ENCODE measurements around the gene PCDHGB5. TPM values are rescaled to one million over a fixed set of nuclear protein-coding genes. Genes with fewer than 3 reads are reported as not detected.
"Not testable (repeated sequence)": the region's sequence is repeated elsewhere in the genome, so short reads cannot be mapped to it uniquely, and the experiment has no call there.

The PCDHGB5 gene
- total RNA-seq, 2 donors from 2014 or later: 0.09 to 0.24 TPM

GRCh38 chr5:141414548-141415274 is 17.0 kb downstream of the PCDHGB5 start:
- not testable (repeated sequence) for H3K9me3 Mint-ChIP-seq; H3K27ac Mint-ChIP-seq; H3K4me1 Mint-ChIP-seq; ATAC-seq (replicated peaks)
- peaks cover 34% of the 10 kb centered on the region for H3K36me3 Mint-ChIP-seq (ENCODE audit: low read depth)
- H3K27me3 Mint-ChIP-seq: peaks cover 43% of the 10 kb centered on the region
- peak overlapping the region; percentile 76 for H3K4me3 Mint-ChIP-seq

GRCh38 chr5:141415275-141415618 is 17.5 kb downstream of the PCDHGB5 start:
- Mint-ChIP-seq H3K36me3 (ENCODE audit: low read depth) (peaks cover 31% of the 10 kb centered on the region), H3K4me3 (peak overlapping the region; percentile 6), H3K27me3 (peaks cover 44% of the 10 kb centered on the region)
- not testable (repeated sequence) for H3K4me1 Mint-ChIP-seq; ATAC-seq (replicated peaks); H3K9me3 Mint-ChIP-seq; H3K27ac Mint-ChIP-seq

- Mint-ChIP-seq H3K27me3 (peaks cover 62% of the 10 kb centered on the region), H3K36me3 (ENCODE audit: low read depth) (peaks cover 44% of the 10 kb centered on the region), H3K4me3 (peak within 1 kb of the TSS; percentile 51)
- peak; percentile 76 for ATAC-seq (replicated peaks)
- H3K4me1 Mint-ChIP-seq, H3K9me3 Mint-ChIP-seq, H3K27ac Mint-ChIP-seq: not testable (repeated sequence)
These were observed 19.9 kb downstream of the PCDHGB5 start, which contains the start of gene PCDHGB7 for GRCh38 chr5:141417494-141418172. TSS of gene PCDHGB7 (plus strand) at chr5:141417677. CDS start at chr5:141417860, 183 bp downstream.

- H3K9me3 Mint-ChIP-seq: no peaks in the 10 kb centered on the region
- H3K4me1 Mint-ChIP-seq: no peaks in the 10 kb centered on the region
- ATAC-seq (replicated peaks): no peak
- H3K4me3 Mint-ChIP-seq: no peak overlapping the region
- H3K27ac Mint-ChIP-seq: no peak overlapping the region
- H3K27me3 Mint-ChIP-seq: peaks cover 60% of the 10 kb centered on the region
- H3K36me3 Mint-ChIP-seq (ENCODE audit: low read depth): peaks cover 30% of the 10 kb centered on the region
These were observed 21.5 kb downstream of the PCDHGB5 start for GRCh38 chr5:141419074-141419880.

- Mint-ChIP-seq H3K36me3 (ENCODE audit: low read depth) (peaks cover 26% of the 10 kb centered on the region), H3K27ac (no peak within 1 kb of the TSS), H3K4me3 (peak within 1 kb of the TSS; percentile 55), H3K9me3 (no peaks in the 10 kb centered on the region), H3K27me3 (peaks cover 62% of the 10 kb centered on the region), H3K4me1 (no peaks in the 10 kb centered on the region)
- ATAC-seq (replicated peaks): peak; percentile 50
These were observed 23.2 kb downstream of the PCDHGB5 start, which contains the start of gene PCDHGA11 for GRCh38 chr5:141420855-141421488. TSS of gene PCDHGA11 (plus strand) at chr5:141421051. CDS start at chr5:141421228, 177 bp downstream.

GRCh38 chr5:141421489-141421855 is 23.7 kb downstream of the PCDHGB5 start:
- Mint-ChIP-seq H3K27ac (no peak overlapping the region), H3K27me3 (peaks cover 63% of the 10 kb centered on the region)

GRCh38 chr5:141422742-141423291 is 25.1 kb downstream of the PCDHGB5 start:
- Mint-ChIP-seq H3K27me3 (peaks cover 68% of the 10 kb centered on the region), H3K36me3 (ENCODE audit: low read depth) (peaks cover 24% of the 10 kb centered on the region), H3K4me1 (no peaks in the 10 kb centered on the region), H3K9me3 (no peaks in the 10 kb centered on the region), H3K27ac (no peak overlapping the region), H3K4me3 (no peak overlapping the region)
- ATAC-seq (replicated peaks): no peak

More at GRCh38 chr5:141421489-141421855, 23.7 kb downstream of the PCDHGB5 start:
- ATAC-seq (replicated peaks): no peak
- H3K36me3 Mint-ChIP-seq (ENCODE audit: low read depth): peaks cover 26% of the 10 kb centered on the region
- H3K4me1 Mint-ChIP-seq: no peaks in the 10 kb centered on the region
- H3K9me3 Mint-ChIP-seq: no peaks in the 10 kb centered on the region
- peak overlapping the region; percentile 55 for H3K4me3 Mint-ChIP-seq

- Mint-ChIP-seq H3K4me1 (peaks cover 7% of the 10 kb centered on the region), H3K4me3 (no peak overlapping the region), H3K36me3 (ENCODE audit: low read depth) (peaks cover 20% of the 10 kb centered on the region), H3K9me3 (peaks cover 18% of the 10 kb centered on the region), H3K27ac (no peak overlapping the region), H3K27me3 (peaks cover 58% of the 10 kb centered on the region)
- ATAC-seq (replicated peaks): no peak
These were observed 30.2 kb downstream of the PCDHGB5 start for GRCh38 chr5:141427783-141428426.

GRCh38 chr5:141430332-141431113 is 32.8 kb downstream of the PCDHGB5 start, which contains the start of gene PCDHGA12:
TSS of gene PCDHGA12 (plus strand) at chr5:141430507. CDS start at chr5:141430760, 253 bp downstream.
- ATAC-seq (replicated peaks): no peak
- H3K4me1 Mint-ChIP-seq: peaks cover 7% of the 10 kb centered on the region
- peaks cover 24% of the 10 kb centered on the region for H3K36me3 Mint-ChIP-seq (ENCODE audit: low read depth)
- H3K27ac Mint-ChIP-seq: peak within 1 kb of the TSS; percentile 30
- peaks cover 22% of the 10 kb centered on the region for H3K9me3 Mint-ChIP-seq
- peak within 1 kb of the TSS; percentile 67 for H3K4me3 Mint-ChIP-seq
- H3K27me3 Mint-ChIP-seq: peaks cover 58% of the 10 kb centered on the region

- H3K36me3 Mint-ChIP-seq (ENCODE audit: low read depth): peaks cover 24% of the 10 kb centered on the region
- peaks cover 22% of the 10 kb centered on the region for H3K9me3 Mint-ChIP-seq
- no peak for ATAC-seq (replicated peaks)
- H3K4me3 Mint-ChIP-seq: peak overlapping the region; percentile 67
- no peak overlapping the region for H3K27ac Mint-ChIP-seq
- peaks cover 57% of the 10 kb centered on the region for H3K27me3 Mint-ChIP-seq
- peaks cover 7% of the 10 kb centered on the region for H3K4me1 Mint-ChIP-seq
These were observed 33.5 kb downstream of the PCDHGB5 start for GRCh38 chr5:141431286-141431685.

GRCh38 chr5:141432308-141432707 is 34.6 kb downstream of the PCDHGB5 start:
- Mint-ChIP-seq H3K9me3 (peaks cover 22% of the 10 kb centered on the region), H3K27me3 (peaks cover 53% of the 10 kb centered on the region), H3K36me3 (ENCODE audit: low read depth) (peaks cover 24% of the 10 kb centered on the region)
- not testable (repeated sequence) for ATAC-seq (replicated peaks); H3K4me3 Mint-ChIP-seq; H3K4me1 Mint-ChIP-seq; H3K27ac Mint-ChIP-seq

GRCh38 chr5:141432726-141433125 is 35.0 kb downstream of the PCDHGB5 start:
- not testable (repeated sequence) for H3K27ac Mint-ChIP-seq; H3K4me1 Mint-ChIP-seq; ATAC-seq (replicated peaks); H3K4me3 Mint-ChIP-seq
- H3K27me3 Mint-ChIP-seq: peaks cover 53% of the 10 kb centered on the region
- peaks cover 22% of the 10 kb centered on the region for H3K9me3 Mint-ChIP-seq
- peaks cover 24% of the 10 kb centered on the region for H3K36me3 Mint-ChIP-seq (ENCODE audit: low read depth)

GRCh38 chr5:141434006-141434405 is 36.3 kb downstream of the PCDHGB5 start:
- no peak overlapping the region for H3K4me3 Mint-ChIP-seq
- H3K4me1 Mint-ChIP-seq: peaks cover 7% of the 10 kb centered on the region
- ATAC-seq (replicated peaks): no peak
- H3K9me3 Mint-ChIP-seq: peaks cover 18% of the 10 kb centered on the region
- H3K36me3 Mint-ChIP-seq (ENCODE audit: low read depth): peaks cover 24% of the 10 kb centered on the region
- no peak overlapping the region for H3K27ac Mint-ChIP-seq
- H3K27me3 Mint-ChIP-seq: peaks cover 49% of the 10 kb centered on the region
